MV-4-11 (cell line): ENCODE data around the gene TNFRSF1A.
"Not testable (repeated sequence)": the region's sequence is repeated elsewhere in the genome, so short reads cannot be mapped to it uniquely, and the experiment has no call there.

ENCODE experiments used
- DNase-seq: peaks from one replicate; lab custom pipeline; 2025; lab: John Stamatoyannopoulos, UW

Gene TNFRSF1A

DNA sequence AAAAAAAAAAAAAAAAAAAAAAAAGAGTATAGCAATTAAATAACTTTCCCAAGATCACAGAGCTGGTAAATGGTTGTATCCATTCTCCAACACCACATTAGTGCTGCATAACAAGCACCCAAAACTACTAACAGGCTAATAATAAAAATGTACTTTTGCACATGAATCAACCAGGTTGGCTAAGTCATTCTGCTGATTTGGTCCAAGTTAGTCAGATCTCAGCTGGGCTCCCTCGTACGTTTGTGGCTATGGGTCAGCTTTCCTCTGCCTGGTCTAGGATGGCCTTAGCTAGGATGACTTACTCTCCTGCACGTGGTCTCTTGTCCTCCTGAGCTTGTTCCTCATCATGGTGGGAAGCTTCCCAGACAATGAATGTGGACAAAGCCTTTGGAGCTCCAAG, 39.3 kb downstream of the TNFRSF1A start:
- no peak for DNase-seq

DNA sequence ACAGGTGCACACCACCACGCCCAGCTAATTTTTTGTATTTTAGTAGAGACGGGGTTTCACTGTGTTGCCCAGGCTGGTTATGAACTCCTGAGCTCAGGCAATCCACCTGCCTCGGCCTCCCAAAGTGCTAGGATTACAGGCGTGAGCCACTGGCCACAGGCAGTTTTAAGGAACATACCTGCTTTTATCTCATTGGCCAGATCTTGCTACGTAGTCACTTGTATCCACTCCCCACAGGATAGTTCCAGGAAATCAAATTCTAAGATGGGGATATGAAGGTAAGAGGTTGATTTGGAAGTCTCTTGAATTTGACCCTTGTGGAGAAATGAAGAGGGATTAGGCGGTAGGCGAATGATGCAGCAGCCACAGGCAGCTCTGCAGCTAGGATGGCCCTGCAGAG, 40.2 kb downstream of the TNFRSF1A start:
- DNase-seq = no peak

DNA sequence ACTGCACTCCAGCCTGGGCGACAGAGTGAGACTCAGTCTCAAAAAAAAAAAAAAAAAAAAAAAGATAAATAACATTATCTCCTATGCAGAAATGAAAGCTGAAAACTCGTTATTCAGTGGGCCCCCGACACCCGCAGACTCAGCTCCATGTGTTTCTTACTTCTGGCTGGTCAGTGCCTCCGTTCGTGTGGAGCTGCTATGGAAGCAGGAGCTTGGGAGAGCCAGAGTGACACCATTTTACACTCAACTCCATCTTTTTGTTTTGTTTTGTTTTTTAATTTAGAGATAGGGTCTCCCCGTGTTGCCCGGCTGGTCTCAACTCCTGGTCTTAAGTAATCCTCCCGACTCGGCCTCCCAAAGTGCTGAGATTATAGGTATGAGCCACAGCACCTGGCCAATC, 44.7 kb downstream of the TNFRSF1A start:
- no peak for DNase-seq

DNA sequence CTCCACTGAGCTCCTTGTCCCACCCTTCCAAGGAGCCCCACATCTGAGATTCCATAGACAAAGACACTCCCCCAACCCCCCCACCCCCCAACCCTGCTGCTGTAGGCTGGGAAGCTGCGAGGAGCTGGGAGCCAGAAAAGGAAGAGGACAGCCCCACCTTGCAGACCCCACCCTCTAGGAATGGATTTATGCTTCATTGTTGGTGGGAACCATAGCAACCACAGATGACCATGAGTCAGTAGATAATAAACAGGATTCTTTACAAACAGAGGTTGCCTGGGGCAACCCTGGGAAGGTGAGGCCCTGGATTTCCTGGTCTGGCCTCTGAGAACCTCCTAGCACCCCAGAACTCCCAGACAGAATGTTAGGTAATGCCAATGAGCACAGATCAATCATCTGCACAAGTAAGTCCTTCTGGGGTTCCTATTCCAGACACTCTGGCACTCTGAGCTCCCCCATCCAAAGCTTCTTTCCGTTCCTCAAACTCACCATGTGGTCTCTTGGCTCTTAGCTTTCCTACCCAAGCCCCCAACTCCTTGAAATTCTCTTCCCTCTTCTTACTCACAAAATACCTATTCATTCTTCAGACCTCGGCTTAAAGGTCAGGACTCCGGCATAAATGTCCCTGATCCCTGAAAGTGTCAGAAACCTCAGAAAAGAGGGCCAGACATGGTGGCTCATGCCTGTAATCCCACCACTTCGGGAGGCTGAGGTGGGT, 46.6 kb downstream of the TNFRSF1A start:
- peak; percentile 42 for DNase-seq

DNA sequence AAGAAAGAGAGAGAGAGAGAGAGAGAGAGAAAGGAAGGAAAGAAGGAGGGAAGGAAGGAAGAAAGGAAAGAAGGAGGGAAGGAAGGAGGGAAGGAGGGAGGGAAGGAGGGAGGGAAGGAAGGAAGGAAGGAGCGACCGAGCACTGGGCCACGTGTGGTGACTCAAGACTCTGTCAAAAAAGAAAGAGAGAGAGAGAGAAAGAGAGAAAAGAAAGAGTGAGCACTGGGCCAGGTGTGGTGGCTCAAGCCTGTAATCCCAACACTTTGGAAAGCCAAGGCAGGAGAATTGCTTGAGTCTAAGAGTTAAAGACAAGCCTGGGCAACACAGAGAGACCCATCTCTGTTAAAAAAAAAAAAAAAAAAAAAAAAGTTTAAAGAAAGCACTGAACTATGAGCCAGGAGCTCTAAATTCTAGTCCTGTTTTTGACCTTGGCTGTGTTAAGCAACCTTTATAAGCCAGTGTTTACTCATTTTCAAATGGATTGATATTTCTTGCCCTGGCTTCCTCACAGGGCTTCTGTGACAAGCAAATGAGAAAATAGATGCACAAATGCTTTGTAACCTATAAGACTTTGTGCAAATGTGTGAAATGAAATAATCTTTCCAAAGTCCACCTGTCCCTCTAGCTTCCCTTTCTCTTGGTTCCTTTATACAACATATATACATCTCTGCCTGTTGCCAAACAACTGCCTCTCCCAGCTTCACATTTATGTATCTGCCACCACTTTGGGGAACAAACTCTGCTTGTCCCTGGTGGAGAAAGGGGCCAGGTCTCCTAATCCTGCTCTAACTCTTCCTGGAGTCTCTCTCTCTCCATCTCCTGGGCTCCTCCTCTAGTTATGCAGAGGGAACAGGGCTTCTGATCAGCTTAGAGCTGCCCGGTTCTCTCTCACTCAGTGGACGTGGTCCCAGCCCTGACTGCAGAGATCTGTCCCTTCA, 47.5 kb downstream of the TNFRSF1A start:
- peak; percentile 17 for DNase-seq

DNA sequence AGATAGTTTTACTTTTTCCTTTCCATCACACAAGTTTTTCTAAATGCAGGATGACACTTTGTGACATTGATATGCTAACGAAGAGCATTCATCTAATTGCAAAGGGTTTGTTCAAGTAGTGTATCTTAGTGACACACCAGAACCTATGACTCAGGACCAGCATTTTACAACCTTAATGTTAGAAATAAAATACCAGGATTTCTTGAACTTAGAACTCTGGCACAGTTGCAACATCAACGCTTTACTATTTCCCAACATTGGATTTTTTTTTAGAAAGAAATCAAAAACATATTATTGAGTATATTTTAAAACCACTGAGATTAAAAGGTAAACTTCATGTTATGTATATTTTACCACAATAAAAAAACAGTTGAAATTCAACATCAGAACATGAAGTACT, 49.3 kb downstream of the TNFRSF1A start:
- DNase-seq = peak; percentile 50

DNA sequence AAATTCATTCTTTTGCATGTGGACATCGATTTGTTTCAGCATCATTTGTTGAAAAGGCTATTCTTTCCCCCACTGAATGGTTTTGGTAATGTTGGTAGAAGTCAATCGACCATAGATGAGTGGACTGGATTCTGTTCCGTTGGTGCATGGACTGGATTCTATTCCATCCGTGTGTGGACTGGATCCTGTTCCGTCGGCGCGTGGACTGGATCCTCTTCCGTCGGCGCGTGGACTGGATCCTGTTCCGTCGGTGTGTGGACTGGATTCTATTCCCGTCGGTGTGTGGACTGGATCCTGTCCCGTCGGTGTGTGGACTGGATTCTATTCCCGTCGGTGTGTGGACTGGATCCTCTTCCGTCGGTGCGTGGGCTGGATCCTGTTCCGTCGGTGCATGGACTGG, 52.0 kb downstream of the TNFRSF1A start:
- DNase-seq = not testable (repeated sequence)

DNA sequence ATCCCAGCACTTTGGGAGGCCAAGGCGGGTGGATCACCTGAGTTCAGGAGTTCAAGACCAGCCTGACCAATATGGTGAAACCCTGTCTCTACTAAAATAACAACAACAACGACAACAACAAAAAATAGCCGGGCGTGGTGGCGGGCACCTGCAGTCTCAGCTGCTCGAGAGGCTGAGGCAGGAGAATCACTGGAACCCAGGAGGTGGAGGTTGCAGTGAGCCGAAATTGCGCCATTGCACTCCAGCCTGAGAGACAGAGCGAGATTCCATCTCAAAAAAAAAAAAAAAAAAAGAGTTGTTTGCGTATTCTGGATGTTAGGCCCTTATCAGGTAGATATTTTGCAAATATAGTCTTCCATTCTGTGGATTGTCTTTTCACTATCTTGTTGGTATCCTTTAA, 52.8 kb downstream of the TNFRSF1A start:
- not testable (repeated sequence) for DNase-seq

DNA sequence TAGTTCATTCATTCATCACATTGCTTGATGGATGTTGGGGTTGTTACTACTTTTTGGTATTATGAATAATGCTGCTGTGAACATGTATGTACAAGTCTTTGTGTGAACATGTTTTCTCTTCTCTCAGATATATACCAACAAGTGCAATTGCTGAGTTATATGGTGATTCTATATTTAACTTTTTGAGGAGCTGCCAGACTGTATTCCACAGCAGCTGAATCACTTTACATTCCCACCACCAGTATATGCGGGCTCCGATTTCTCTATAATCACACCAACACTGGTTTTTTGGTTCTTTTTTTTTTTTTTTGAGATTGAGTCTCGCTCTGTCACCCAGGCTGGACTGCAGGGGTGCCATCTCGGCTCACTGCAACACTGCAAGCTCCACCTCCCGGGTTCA, 53.6 kb downstream of the TNFRSF1A start:
- no peak for DNase-seq

DNA sequence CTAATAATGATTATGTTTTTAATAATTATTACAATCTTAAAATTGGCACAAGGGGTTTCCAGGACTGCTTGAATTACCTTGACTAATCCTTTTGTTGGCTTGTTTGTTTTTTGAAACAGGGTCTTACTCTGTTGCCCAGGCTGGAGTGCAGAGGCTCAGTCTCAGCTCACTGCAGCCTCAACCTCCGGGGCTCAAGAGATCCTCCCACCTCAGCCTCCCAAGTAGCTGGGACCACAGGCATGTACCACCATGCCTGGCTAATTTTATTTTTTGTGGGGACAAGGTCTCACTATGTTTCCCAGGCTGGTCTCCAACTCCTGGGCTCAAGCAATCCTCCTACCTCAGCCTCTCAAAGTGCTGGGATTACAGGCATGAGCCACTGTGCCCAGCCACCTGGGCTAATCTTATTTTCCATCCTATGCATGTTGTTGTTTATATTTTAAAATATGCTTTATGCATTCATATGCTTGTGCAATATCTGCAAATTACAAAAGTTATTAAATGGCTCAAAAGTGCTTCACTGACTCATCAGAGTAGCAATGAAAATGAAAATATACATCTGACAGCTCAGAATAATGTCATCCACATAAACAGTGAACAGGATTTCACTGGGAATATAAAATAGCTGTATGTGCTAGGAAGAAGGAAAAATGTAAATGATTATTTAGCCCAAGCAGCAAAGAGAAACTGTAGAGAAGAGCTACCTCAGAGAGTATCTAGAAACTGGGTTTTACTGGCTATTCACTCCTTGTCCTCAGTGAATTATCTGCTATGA, 56.2 kb downstream of the TNFRSF1A start:
- DNase-seq = no peak

DNA sequence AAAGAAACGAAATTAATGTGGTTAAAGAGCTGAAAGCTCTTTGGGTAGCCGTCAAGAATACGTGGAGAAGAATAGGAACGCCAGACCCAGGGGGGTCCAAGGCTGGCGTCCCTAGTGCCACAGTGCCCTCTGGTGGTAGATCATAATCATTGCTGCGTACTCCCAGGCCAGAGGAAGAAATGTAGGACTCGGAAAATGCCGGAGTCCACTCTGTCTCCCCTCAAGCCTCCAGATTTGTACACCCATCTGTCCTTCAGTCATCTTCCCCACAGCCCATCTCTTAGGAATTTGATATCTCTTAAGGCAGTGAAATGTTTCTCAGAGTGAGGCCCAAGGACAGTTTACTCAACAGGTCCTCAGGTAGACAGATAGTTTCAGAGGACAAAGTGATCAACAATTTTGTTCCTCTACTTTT, 56.8 kb downstream of the TNFRSF1A start:
- DNase-seq = peak; percentile 14

DNA sequence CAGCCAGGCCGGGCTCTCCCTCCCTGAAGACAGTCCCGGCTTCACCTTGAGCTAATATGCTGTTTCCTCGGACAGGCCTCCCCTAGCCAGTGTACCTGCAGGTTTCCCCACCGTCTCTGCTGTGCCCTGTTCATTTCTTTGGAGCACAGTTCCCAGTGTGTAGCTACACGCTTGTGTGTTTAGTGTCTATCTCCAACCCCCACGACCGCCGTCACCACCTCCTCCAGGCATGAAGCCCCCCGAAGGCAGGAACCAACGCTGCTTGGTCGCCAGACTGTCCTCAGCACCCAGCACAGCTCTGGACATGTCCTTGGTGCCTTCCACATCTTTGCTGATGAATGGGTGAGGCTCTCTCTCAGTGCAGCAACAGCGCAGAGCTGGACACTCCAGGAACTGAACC, 57.6 kb downstream of the TNFRSF1A start:
- no peak for DNase-seq

DNA sequence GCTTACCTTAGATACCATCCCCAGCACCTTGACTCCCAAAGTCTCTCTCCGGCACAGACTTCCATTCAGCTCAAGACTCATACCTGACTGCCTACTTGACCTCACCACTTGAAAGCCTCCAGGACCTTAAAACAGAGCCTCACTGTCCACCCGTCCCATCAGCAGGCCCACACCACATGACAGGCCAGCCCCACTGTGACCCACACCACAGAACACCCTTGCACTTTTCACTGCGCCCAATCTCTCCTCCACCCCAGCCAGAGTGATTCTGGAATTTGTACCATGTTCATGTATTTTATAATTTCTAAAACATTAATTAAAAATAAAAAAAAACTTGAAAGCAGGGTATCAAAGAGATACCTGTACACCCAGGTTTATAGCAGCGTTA, 59.4 kb downstream of the TNFRSF1A start:
- DNase-seq = no peak

DNA sequence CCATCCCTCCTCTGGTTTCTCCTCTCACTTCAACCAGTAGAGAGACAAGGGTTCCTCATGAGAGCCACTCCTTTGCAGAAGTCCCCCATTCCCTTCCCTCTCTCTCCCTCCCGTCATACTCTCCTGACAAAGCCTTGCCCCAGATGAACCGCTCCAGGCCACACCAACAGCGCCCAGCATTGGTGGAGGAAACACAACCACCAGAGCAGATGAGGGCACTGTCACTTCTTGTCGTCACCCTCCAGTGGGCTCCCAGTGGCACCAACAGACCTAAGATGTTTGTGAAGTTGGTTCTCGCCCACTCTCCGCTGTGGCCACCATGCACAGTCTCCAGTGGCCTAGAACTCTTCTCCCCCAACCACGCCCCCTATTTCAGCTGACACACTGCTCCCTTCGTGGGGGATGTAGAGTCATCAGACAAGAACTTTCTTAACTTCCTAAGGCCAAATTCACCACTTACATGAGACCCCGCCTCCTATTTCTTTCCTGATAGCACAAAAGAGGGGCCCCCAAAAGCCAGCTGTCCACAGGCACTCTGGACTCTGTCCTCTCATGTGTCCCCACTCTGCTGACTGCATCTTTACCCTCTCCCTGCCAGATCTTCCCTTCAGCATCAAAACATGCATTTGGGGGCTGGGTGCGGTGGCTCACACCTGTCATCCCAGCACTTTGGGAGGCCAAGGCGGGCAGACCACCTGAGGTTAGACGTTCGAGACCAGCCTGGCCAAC, 60.6 kb downstream of the TNFRSF1A start:
- no peak for DNase-seq

DNA sequence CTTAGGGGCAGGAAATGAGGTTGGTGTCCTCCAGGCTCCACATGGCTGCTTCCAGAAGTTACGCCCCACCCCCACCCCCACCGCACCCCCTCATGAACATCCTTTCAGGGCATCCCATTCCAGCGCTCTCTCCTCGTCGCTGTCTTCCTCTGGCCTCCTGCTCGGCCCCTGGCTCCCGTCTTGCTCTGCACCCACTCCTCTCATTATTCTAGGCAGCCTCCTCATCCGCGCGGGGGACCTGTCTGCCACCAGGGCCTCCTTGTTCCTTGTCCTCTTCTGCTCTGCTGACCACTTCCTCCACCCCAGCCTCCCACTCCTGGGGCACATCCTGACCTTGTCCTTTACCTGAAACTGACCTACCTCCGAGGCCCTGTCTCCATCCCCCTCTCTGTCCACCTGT, 61.2 kb downstream of the TNFRSF1A start:
- no peak for DNase-seq

DNA sequence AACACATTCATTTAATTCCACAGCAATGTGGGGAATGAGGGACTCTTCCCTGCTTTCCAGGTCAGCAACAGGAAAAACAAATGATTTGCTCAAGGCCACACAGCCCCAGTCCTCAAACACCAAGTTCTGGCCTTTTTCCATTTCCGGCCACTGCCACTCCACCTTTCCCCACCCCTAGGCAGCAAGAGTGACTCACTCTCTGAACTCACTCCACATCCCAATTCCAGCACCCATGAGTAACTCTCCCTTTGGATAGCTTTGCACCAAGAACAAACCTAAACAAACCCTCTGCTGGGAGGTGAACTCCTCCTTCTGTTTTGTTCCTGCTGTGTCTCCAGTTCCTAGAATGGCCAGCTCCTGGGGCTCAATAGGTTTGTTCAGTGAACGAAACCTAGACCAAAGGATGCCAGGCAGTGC, 61.8 kb downstream of the TNFRSF1A start:
- DNase-seq = no peak

DNA sequence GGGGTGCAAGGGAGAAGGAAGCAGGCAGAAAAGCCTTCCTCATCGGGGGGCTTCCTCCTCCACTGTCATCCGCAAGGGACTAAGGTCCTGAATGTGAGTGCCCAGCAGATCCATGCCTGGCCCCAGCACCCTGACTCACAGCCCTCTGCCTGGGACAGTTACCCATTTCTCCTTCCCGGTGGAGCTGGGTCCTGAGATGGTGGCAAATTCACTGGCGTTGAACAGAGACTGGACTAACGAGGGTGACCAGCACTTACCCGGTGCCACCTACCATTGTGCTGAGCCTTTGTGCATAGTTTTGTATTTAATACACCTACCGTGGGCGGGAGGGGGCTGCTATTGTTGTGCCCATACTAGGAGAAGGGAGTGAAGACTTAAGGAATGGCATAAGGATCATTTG, 62.2 kb downstream of the TNFRSF1A start:
- no peak for DNase-seq

DNA sequence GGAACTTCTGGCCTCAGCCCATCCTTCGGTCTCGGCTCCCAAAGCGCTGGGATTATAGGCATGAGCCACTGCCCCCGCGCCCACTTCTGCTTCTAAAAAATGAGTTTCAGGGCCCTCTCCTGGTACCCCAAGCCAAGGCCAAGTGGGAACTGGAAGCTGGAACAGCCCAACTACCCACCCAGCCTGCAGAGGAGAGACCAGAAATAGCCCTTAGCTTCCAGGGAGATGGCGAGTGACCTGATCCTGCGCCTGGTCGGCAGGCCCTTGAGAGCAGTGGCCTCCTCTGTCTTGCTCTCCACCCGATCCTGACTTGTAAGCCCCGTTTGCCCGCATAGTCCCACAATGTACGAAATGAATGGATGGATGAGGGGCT, 62.6 kb downstream of the TNFRSF1A start:
- peak; percentile 15 for DNase-seq
